ENCODE results near the gene MTMR1. TPM values are rescaled to one million over a fixed set of nuclear protein-coding genes. Genes with fewer than 3 reads are reported as not detected.

MTMR1 gene
- total RNA-seq, 1 experiment from 2014 or later, result 15.6 TPM

DNA sequence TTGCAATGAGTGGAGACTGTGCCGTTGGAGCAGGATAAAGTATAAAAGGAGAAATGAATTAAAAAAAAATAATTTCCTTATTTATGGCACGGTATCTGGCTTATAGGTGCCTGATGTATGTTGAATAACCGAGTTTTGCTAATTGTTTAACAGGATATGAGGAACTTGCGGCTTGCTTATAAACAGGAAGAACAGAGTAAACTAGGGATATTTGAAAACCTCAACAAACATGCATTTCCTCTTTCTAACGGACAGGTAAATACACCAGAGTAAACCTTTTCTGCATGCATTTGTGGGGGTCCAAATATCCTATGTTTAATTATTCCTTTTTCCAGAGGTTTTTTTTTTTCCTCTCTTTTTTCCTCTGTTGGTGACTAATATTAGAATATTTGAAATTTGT is 36.8 kb downstream of the MTMR1 start:
- CTCF ChIA-PET, result no interaction called here
- TF ChIP-seq RELA (CRISPR knock-in tag; IDR thresholded peaks at IDR 0.05; ENCODE audit: borderline replicate concordance), result no peak
- TF ChIP-seq, protein P1, sequence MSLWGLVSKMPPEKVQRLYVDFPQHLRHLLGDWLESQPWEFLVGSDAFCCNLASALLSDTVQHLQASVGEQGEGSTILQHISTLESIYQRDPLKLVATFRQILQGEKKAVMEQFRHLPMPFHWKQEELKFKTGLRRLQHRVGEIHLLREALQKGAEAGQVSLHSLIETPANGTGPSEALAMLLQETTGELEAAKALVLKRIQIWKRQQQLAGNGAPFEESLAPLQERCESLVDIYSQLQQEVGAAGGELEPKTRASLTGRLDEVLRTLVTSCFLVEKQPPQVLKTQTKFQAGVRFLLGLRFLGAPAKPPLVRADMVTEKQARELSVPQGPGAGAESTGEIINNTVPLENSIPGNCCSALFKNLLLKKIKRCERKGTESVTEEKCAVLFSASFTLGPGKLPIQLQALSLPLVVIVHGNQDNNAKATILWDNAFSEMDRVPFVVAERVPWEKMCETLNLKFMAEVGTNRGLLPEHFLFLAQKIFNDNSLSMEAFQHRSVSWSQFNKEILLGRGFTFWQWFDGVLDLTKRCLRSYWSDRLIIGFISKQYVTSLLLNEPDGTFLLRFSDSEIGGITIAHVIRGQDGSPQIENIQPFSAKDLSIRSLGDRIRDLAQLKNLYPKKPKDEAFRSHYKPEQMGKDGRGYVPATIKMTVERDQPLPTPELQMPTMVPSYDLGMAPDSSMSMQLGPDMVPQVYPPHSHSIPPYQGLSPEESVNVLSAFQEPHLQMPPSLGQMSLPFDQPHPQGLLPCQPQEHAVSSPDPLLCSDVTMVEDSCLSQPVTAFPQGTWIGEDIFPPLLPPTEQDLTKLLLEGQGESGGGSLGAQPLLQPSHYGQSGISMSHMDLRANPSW (CRISPR knock-in tag; conservative IDR thresholded peaks at IDR 0.05; ENCODE audit: low read depth), result no peak
- no peak for TF ChIP-seq NR1H2 (CRISPR knock-in tag; IDR thresholded peaks at IDR 0.05)
- no peak for TF ChIP-seq SMAD3 (CRISPR knock-in tag; IDR thresholded peaks at IDR 0.05; ENCODE audit: borderline replicate concordance)
- TF ChIP-seq SP1 (CRISPR knock-in tag; conservative IDR thresholded peaks at IDR 0.05), result no peak
- no peak for TF ChIP-seq SMAD4 (CRISPR knock-in tag; IDR thresholded peaks at IDR 0.05)
- TF ChIP-seq, protein P2, sequence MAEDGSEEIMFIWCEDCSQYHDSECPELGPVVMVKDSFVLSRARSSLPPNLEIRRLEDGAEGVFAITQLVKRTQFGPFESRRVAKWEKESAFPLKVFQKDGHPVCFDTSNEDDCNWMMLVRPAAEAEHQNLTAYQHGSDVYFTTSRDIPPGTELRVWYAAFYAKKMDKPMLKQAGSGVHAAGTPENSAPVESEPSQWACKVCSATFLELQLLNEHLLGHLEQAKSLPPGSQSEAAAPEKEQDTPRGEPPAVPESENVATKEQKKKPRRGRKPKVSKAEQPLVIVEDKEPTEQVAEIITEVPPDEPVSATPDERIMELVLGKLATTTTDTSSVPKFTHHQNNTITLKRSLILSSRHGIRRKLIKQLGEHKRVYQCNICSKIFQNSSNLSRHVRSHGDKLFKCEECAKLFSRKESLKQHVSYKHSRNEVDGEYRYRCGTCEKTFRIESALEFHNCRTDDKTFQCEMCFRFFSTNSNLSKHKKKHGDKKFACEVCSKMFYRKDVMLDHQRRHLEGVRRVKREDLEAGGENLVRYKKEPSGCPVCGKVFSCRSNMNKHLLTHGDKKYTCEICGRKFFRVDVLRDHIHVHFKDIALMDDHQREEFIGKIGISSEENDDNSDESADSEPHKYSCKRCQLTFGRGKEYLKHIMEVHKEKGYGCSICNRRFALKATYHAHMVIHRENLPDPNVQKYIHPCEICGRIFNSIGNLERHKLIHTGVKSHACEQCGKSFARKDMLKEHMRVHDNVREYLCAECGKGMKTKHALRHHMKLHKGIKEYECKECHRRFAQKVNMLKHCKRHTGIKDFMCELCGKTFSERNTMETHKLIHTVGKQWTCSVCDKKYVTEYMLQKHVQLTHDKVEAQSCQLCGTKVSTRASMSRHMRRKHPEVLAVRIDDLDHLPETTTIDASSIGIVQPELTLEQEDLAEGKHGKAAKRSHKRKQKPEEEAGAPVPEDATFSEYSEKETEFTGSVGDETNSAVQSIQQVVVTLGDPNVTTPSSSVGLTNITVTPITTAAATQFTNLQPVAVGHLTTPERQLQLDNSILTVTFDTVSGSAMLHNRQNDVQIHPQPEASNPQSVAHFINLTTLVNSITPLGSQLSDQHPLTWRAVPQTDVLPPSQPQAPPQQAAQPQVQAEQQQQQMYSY (CRISPR knock-in tag; IDR thresholded peaks at IDR 0.05), result no peak
- TF ChIP-seq FOXK1 (CRISPR knock-in tag; IDR thresholded peaks at IDR 0.05), result no peak
- no peak for TF ChIP-seq ELF4 (CRISPR knock-in tag; IDR thresholded peaks at IDR 0.05; ENCODE audit: low read depth)
- TF ChIP-seq TEAD1 (CRISPR knock-in tag; IDR thresholded peaks at IDR 0.05), result no peak
- TF ChIP-seq ETV6 (CRISPR knock-in tag; IDR thresholded peaks at IDR 0.05), result no peak
- TF ChIP-seq NFE2L1 (CRISPR knock-in tag; IDR thresholded peaks at IDR 0.05), result no peak
- TF ChIP-seq EMX1 (CRISPR knock-in tag; IDR thresholded peaks at IDR 0.05), result no peak
- TF ChIP-seq, protein P3, sequence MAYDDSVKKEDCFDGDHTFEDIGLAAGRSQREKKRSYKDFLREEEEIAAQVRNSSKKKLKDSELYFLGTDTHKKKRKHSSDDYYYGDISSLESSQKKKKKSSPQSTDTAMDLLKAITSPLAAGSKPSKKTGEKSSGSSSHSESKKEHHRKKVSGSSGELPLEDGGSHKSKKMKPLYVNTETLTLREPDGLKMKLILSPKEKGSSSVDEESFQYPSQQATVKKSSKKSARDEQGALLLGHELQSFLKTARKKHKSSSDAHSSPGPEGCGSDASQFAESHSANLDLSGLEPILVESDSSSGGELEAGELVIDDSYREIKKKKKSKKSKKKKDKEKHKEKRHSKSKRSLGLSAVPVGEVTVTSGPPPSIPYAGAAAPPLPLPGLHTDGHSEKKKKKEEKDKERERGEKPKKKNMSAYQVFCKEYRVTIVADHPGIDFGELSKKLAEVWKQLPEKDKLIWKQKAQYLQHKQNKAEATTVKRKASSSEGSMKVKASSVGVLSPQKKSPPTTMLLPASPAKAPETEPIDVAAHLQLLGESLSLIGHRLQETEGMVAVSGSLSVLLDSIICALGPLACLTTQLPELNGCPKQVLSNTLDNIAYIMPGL (CRISPR knock-in tag; IDR thresholded peaks at IDR 0.05), result no peak
- TF ChIP-seq NFATC4 (CRISPR knock-in tag; IDR thresholded peaks at IDR 0.05), result no peak
- TF ChIP-seq, protein P4, sequence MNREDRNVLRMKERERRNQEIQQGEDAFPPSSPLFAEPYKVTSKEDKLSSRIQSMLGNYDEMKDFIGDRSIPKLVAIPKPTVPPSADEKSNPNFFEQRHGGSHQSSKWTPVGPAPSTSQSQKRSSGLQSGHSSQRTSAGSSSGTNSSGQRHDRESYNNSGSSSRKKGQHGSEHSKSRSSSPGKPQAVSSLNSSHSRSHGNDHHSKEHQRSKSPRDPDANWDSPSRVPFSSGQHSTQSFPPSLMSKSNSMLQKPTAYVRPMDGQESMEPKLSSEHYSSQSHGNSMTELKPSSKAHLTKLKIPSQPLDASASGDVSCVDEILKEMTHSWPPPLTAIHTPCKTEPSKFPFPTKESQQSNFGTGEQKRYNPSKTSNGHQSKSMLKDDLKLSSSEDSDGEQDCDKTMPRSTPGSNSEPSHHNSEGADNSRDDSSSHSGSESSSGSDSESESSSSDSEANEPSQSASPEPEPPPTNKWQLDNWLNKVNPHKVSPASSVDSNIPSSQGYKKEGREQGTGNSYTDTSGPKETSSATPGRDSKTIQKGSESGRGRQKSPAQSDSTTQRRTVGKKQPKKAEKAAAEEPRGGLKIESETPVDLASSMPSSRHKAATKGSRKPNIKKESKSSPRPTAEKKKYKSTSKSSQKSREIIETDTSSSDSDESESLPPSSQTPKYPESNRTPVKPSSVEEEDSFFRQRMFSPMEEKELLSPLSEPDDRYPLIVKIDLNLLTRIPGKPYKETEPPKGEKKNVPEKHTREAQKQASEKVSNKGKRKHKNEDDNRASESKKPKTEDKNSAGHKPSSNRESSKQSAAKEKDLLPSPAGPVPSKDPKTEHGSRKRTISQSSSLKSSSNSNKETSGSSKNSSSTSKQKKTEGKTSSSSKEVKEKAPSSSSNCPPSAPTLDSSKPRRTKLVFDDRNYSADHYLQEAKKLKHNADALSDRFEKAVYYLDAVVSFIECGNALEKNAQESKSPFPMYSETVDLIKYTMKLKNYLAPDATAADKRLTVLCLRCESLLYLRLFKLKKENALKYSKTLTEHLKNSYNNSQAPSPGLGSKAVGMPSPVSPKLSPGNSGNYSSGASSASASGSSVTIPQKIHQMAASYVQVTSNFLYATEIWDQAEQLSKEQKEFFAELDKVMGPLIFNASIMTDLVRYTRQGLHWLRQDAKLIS (CRISPR knock-in tag; IDR thresholded peaks at IDR 0.05; ENCODE audit: borderline replicate concordance), result no peak
- TF ChIP-seq JAZF1 (CRISPR knock-in tag; IDR thresholded peaks at IDR 0.05), result no peak
- no peak for TF ChIP-seq CREM (CRISPR knock-in tag; IDR thresholded peaks at IDR 0.05)
- TF ChIP-seq, protein P5, sequence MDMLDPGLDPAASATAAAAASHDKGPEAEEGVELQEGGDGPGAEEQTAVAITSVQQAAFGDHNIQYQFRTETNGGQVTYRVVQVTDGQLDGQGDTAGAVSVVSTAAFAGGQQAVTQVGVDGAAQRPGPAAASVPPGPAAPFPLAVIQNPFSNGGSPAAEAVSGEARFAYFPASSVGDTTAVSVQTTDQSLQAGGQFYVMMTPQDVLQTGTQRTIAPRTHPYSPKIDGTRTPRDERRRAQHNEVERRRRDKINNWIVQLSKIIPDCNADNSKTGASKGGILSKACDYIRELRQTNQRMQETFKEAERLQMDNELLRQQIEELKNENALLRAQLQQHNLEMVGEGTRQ (CRISPR knock-in tag; IDR thresholded peaks at IDR 0.05), result no peak
- TF ChIP-seq, protein P6, sequence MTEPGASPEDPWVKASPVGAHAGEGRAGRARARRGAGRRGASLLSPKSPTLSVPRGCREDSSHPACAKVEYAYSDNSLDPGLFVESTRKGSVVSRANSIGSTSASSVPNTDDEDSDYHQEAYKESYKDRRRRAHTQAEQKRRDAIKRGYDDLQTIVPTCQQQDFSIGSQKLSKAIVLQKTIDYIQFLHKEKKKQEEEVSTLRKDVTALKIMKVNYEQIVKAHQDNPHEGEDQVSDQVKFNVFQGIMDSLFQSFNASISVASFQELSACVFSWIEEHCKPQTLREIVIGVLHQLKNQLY (CRISPR knock-in tag; IDR thresholded peaks at IDR 0.05), result no peak
- Mint-ChIP-seq H3K27ac (no peak overlapping the region), H3K9me3 (no peaks in the 10 kb centered on the region), H3K36me3 (peaks cover 26% of the 10 kb centered on the region), H3K27me3 (ENCODE audit: low read depth) (no peaks in the 10 kb centered on the region), H3K4me3 (no peak overlapping the region), H3K4me1 (peaks cover 17% of the 10 kb centered on the region)
- ATAC-seq, result no peak
- POLR2A ChIA-PET, result no interaction called here
- no peak for DNase-seq (ENCODE audit: low spot score)

Measured in WTC11 (cell line).